ENCODE measurements around the gene CACNG7. TPM values are rescaled to one million over a fixed set of nuclear protein-coding genes. Genes with fewer than 3 reads are reported as not detected.

The CACNG7 gene
- total RNA-seq, 2 donors from 2014 or later: not detected

GRCh38 chr19:53993448-53993847, 84.4 kb downstream of the CACNG7 start:
- Histone ChIP-seq H3K27me3 (peaks cover 5 to 20% of the 10 kb centered on the region in 2 donors), H3K36me3 (no peaks in the 10 kb centered on the region), H3K4me3 (no peak overlapping the region), H3K9me3 (no peaks in the 10 kb centered on the region), H3K27ac (no peak overlapping the region), H3K4me1 (peaks cover 0 to 12% of the 10 kb centered on the region in 2 donors)
- no peak for TF ChIP-seq CTCF (IDR thresholded peaks at IDR 0.05)
- DNase-seq (ENCODE audit: low spot score): no peak

MicroRNAs within 50 kb of the gene (microRNA counts, 767-probe panel; counts per million panel counts)
- 0 to 31.0 counts per million in 2 donors for microRNA hsa-miR-935

Other genes with a start within 250 kb of the CACNG7 start
- 1 to 10 TPM in 1 of 2 donors, under 1 TPM in 1; 0.19 to 1.1 TPM for gene NLRP12, start 85.0 kb upstream of the CACNG7 start, total RNA-seq
- 100 to 1,000 TPM; 117 to 150 TPM for gene MYADM, start 41.4 kb upstream of the CACNG7 start, total RNA-seq
- gene PRKCG, start 27.1 kb upstream of the CACNG7 start, total RNA-seq: not detected
- under 1 TPM; 0.04 to 0.24 TPM for gene CACNG8, start 53.7 kb downstream of the CACNG7 start, total RNA-seq
- gene CACNG6, start 82.4 kb downstream of the CACNG7 start, total RNA-seq: under 1 TPM in 1 of 2 donors, not detected in 1; 0.31 TPM
- not detected for gene VSTM1, start 154.6 kb downstream of the CACNG7 start, total RNA-seq
- not detected for gene TARM1, start 172.1 kb downstream of the CACNG7 start, total RNA-seq
- gene OSCAR, start 191.5 kb downstream of the CACNG7 start, total RNA-seq: 1 to 10 TPM in 1 of 2 donors, not detected in 1; 2.4 TPM
- gene NDUFA3, start 193.6 kb downstream of the CACNG7 start, total RNA-seq: 100 to 1,000 TPM in 1 of 2 donors, 10 to 100 TPM in 1; 51.3 to 108 TPM
- gene TFPT, start 206.4 kb downstream of the CACNG7 start, total RNA-seq: 10 to 100 TPM; 10.2 to 19.6 TPM
- 10 to 100 TPM; 26.1 to 46.2 TPM for gene PRPF31, start 206.5 kb downstream of the CACNG7 start, total RNA-seq
- gene CNOT3, start 228.5 kb downstream of the CACNG7 start, total RNA-seq: 10 to 100 TPM; 12.0 to 16.9 TPM